GM12875 (cell line): ENCODE data around the gene OCLN.
"Not testable (repeated sequence)": the region's sequence is repeated elsewhere in the genome, so short reads cannot be mapped to it uniquely, and the experiment has no call there.

Experiments
- H3K4me3 ChIP-seq: one replicate; pipeline ENCODE4 v1.5.1; 2011; ENCODE audit warnings: low read depth, low read length, control low read depth
- CTCF ChIP-seq: IDR thresholded peaks from 2 replicates; pipeline ENCODE4 v1.5.1; 2011; ENCODE audit warnings: low read depth, mild to moderate bottlenecking, control low read depth, inconsistent platforms, low read length, moderate library complexity, borderline replicate concordance; ENCODE audit not compliant: insufficient read depth

Gene OCLN

GRCh38 chr5:69525490-69525889 is 32.9 kb downstream of the OCLN start:
- no peak overlapping the region for H3K4me3 ChIP-seq
- TF ChIP-seq CTCF: no peak

GRCh38 chr5:69526660-69527059 is 34.1 kb downstream of the OCLN start:
- no peak for TF ChIP-seq CTCF
- H3K4me3 ChIP-seq: no peak overlapping the region

- H3K4me3 ChIP-seq: no peak overlapping the region
- no peak for TF ChIP-seq CTCF
Observed at GRCh38 chr5:69527128-69527770, 34.7 kb downstream of the OCLN start.

- no peak for TF ChIP-seq CTCF
- H3K4me3 ChIP-seq: no peak overlapping the region
Observed at GRCh38 chr5:69528035-69528434, 35.4 kb downstream of the OCLN start.

- no peak overlapping the region for H3K4me3 ChIP-seq
- no peak for TF ChIP-seq CTCF
Observed at GRCh38 chr5:69528609-69529008, 36.0 kb downstream of the OCLN start.

GRCh38 chr5:69530561-69531405 is 38.2 kb downstream of the OCLN start:
- no peak overlapping the region for H3K4me3 ChIP-seq
- TF ChIP-seq CTCF: no peak

GRCh38 chr5:69531406-69531801 is 38.8 kb downstream of the OCLN start:
- H3K4me3 ChIP-seq: no peak overlapping the region

GRCh38 chr5:69537911-69538310 is 45.3 kb downstream of the OCLN start:
- not testable (repeated sequence) for H3K4me3 ChIP-seq

More at GRCh38 chr5:69531406-69531801, 38.8 kb downstream of the OCLN start:
- TF ChIP-seq CTCF: no peak

- not testable (repeated sequence) for H3K4me3 ChIP-seq
Observed at GRCh38 chr5:69538735-69539134, 46.1 kb downstream of the OCLN start.

GRCh38 chr5:69541347-69541746 is 48.8 kb downstream of the OCLN start:
- H3K4me3 ChIP-seq: not testable (repeated sequence)
